B cell (primary cell): ENCODE results near the gene CSRP2. TPM values are rescaled to one million over a fixed set of nuclear protein-coding genes. Genes with fewer than 3 reads are reported as not detected.

Experiments used
- ATAC-seq: fragments of 200-7000 bp; cut with Tn5 transposase; one replicate; pipeline ENCODE4 v1.10.0; 2021; ENCODE audit warnings: low read depth, mild to moderate bottlenecking, moderate number of reproducible peaks, moderate library complexity
- CTCF ChIA-PET: fragments of 350-600 bp; sonication (Branson Sonifier 250); formaldehyde crosslinking; loops from one replicate; lab custom pipeline; 2021; ENCODE audit warnings: antibody characterized with exemption, inconsistent platforms; lab: Charles Lee
- POLR2A ChIA-PET: fragments of 350-600 bp; sonication (Branson Sonifier 250); formaldehyde crosslinking; loops from one replicate; lab custom pipeline; 2021; ENCODE audit warnings: antibody characterized with exemption; lab: Charles Lee
- DNase-seq: peaks from one replicate; pipeline ENCODE4 v3.0.0; 2013
- H2AFZ ChIP-seq: 2 replicates; pipeline ENCODE4 v1.6.1; 2012; ENCODE audit warnings: mild to moderate bottlenecking, low read depth, low read length; ENCODE audit not compliant: insufficient read depth, poor library complexity, severe bottlenecking
- H3K27ac ChIP-seq, 2 donors: 1 replicate in 1 of 2; 2 replicates in 1 of 2; pipeline ENCODE4 v1.5.1; 2012 to 2013; ENCODE audit warnings: low read length in 2 of 2, mild to moderate bottlenecking in 2 of 2, moderate library complexity in 1 of 2
- H3K27me3 ChIP-seq, 4 experiments: fragments of 200-600 bp in 1 of 4; sonication (generic) in 1 of 4; replicated peaks in 1 of 4; 1 replicate in 2 of 4; 2 replicates in 2 of 4; pipeline versions ENCODE4 v1.6.1 to v1.7.0; 2013 to 2016; ENCODE audit warnings: low read length in 3 of 4, mild to moderate bottlenecking in 2 of 4, mixed read lengths in 1 of 4, moderate library complexity in 1 of 4; ENCODE audit not compliant: insufficient read depth in 4 of 4, control insufficient read depth in 3 of 4; ENCODE audit errors: control extremely low read depth in 1 of 4
- H3K36me3 ChIP-seq, 2 experiments: replicated peaks in 1 of 2; 1 replicate in 1 of 2; 2 replicates in 1 of 2; pipeline versions ENCODE4 v1.6.1 to v1.7.1; 2013; ENCODE audit warnings: low read length in 1 of 2; ENCODE audit not compliant: insufficient read depth in 2 of 2, control insufficient read depth in 1 of 2; ENCODE audit errors: control extremely low read depth in 1 of 2, extremely low read depth in 1 of 2
- H3K4me1 ChIP-seq, 2 donors: fragments of 200-600 bp in 1 of 2; sonication (generic) in 1 of 2; 1 replicate in 1 of 2; 2 replicates in 1 of 2; pipeline versions ENCODE4 v1.5.1 to v1.6.1; 2013 to 2017; ENCODE audit warnings: low read length in 2 of 2; ENCODE audit not compliant: control insufficient read depth in 2 of 2, insufficient read depth in 2 of 2
- H3K4me2 ChIP-seq: replicated peaks from 2 replicates; pipeline ENCODE3; 2012; ENCODE audit warnings: mild to moderate bottlenecking, low read depth, low read length; ENCODE audit not compliant: poor library complexity, severe bottlenecking
- H3K4me3 ChIP-seq, 5 experiments: fragments of 200-600 bp in 1 of 5; sonication (generic) in 1 of 5; 1 replicate in 3 of 5; 2 replicates in 2 of 5; pipeline versions ENCODE4 v1.5.1 to v1.7.0; 2011 to 2016; ENCODE audit warnings: low read length in 4 of 5, mild to moderate bottlenecking in 4 of 5, low read depth in 2 of 5, control low read depth in 1 of 5, moderate library complexity in 1 of 5; ENCODE audit not compliant: insufficient read depth in 1 of 5; ENCODE audit errors: control extremely low read depth in 1 of 5, extremely low read depth in 1 of 5
- H3K79me2 ChIP-seq: fragments of 200-600 bp; sonication (generic); one replicate; pipeline ENCODE4 v1.6.0; 2016; ENCODE audit warnings: low read length; ENCODE audit not compliant: control insufficient read depth, insufficient read depth
- H3K9ac ChIP-seq: fragments of 200-600 bp; sonication (generic); 2 replicates; pipeline ENCODE4 v1.6.1; 2017; ENCODE audit warnings: mild to moderate bottlenecking, low read length, moderate library complexity
- H3K9me3 ChIP-seq, 3 donors: one replicate each; pipeline versions ENCODE4 v1.6.1 to v1.7.1; 2013; ENCODE audit warnings: low read length in 2 of 3; ENCODE audit not compliant: control insufficient read depth in 2 of 3, insufficient read depth in 1 of 3; ENCODE audit errors: control extremely low read depth in 1 of 3
- H4K20me1 ChIP-seq: 2 replicates; pipeline ENCODE4 v1.6.0; 2012; ENCODE audit warnings: mild to moderate bottlenecking, low read length; ENCODE audit not compliant: insufficient read depth, control insufficient read depth, poor library complexity, severe bottlenecking
- H3K27ac Mint-ChIP-seq: one replicate; pipeline ENCODE4 v1.8.0; 2021; ENCODE audit warnings: mixed read lengths
- H3K27me3 Mint-ChIP-seq: one replicate; pipeline ENCODE4 v1.8.0; 2021; ENCODE audit warnings: mixed read lengths
- H3K4me1 Mint-ChIP-seq: one replicate; pipeline ENCODE4 v1.8.0; 2021; ENCODE audit warnings: mixed read lengths
- H3K4me3 Mint-ChIP-seq: one replicate; pipeline ENCODE4 v1.8.0; 2021; ENCODE audit warnings: mixed read lengths
- H3K9me3 Mint-ChIP-seq: one replicate; pipeline ENCODE4 v1.8.0; 2022; ENCODE audit warnings: mixed read lengths; ENCODE audit not compliant: insufficient read depth
- EZH2 ChIP-seq: IDR thresholded peaks from 2 replicates; pipeline ENCODE4 v1.6.1; 2012; ENCODE audit warnings: borderline replicate concordance, low read depth, mild to moderate bottlenecking, moderate library complexity, low read length; ENCODE audit not compliant: insufficient read depth, poor library complexity, severe bottlenecking
- WGBS: methylation state at CpG from one replicate; pipeline ENCODE4 v1.1.5; 2013; ENCODE audit warnings: missing lambda C conversion rate; ENCODE audit not compliant: insufficient coverage; 5-methylcytosine and 5-hydroxymethylcytosine counted together
- intact Hi-C: fragments of 100-400 bp; cut with micrococcal nuclease; formaldehyde crosslinking; loops from one replicate; pipeline ENCODE4 v1.10.0; 2022
- polyA plus RNA-seq: library from polyadenylated mRNA; depleted of rRNA; stranded (reverse); fragments of >200 nt; gene quantifications from 2 replicates; pipeline ENCODE4 v1.2.3, GENCODE V29; 2012
- total RNA-seq, 2 donors: library from RNA; stranded (reverse); fragments of 120-200 nt in 1 of 2; gene quantifications; 1 replicate in 1 of 2; 2 replicates in 1 of 2; pipeline versions ENCODE4 v1.2.3 to v1.2.4, GENCODE V29; 2013 to 2022
- TF ChIP-seq, protein P1 (sequence below): fragments of 200-600 bp; IDR thresholded peaks from one replicate; pipeline ENCODE4 v1.8.0; 2022; ENCODE audit warnings: antibody characterized with exemption, mild to moderate bottlenecking

CSRP2 gene
- total and polyA plus RNA-seq, 2 donors (not counting 1 experiment from before 2014, with no cell fraction given), result 0.44 TPM; not detected in 1

- no peaks in the 10 kb centered on the region for H3K36me3 ChIP-seq
- H3K9ac ChIP-seq, result peak overlapping the region; percentile 71
- peaks cover 0 to 31% (median 22%) of the 10 kb centered on the region in 4 experiments for H3K27me3 ChIP-seq
- ChIA-PET CTCF (no interaction called here), POLR2A (no interaction called here)
- peak overlapping the region; percentile 82 for H3K4me2 ChIP-seq
- peaks cover 0 to 8% (median 0%) of the 10 kb centered on the region in 3 donors for H3K9me3 ChIP-seq
- no peaks in the 10 kb centered on the region for H3K9me3 Mint-ChIP-seq
- H4K20me1 ChIP-seq, result no peaks in the 10 kb centered on the region
- peaks cover 66% of the 10 kb centered on the region for H3K27me3 Mint-ChIP-seq
- peaks cover 13 to 15% of the 10 kb centered on the region in 2 donors for H3K4me1 ChIP-seq
- WGBS, result 2% methylated on average over 31 of the region's 44 CpGs
- peak overlapping the region; percentile 11 to 77 (median 59) for H3K4me3 ChIP-seq
- peak overlapping the region; percentile 92 for H3K4me3 Mint-ChIP-seq
- H3K27ac ChIP-seq, result peak overlapping the region in 1 of 2 donors; percentile 26
- H2AFZ ChIP-seq, result peak overlapping the region; percentile 77
- TF ChIP-seq, protein P1, sequence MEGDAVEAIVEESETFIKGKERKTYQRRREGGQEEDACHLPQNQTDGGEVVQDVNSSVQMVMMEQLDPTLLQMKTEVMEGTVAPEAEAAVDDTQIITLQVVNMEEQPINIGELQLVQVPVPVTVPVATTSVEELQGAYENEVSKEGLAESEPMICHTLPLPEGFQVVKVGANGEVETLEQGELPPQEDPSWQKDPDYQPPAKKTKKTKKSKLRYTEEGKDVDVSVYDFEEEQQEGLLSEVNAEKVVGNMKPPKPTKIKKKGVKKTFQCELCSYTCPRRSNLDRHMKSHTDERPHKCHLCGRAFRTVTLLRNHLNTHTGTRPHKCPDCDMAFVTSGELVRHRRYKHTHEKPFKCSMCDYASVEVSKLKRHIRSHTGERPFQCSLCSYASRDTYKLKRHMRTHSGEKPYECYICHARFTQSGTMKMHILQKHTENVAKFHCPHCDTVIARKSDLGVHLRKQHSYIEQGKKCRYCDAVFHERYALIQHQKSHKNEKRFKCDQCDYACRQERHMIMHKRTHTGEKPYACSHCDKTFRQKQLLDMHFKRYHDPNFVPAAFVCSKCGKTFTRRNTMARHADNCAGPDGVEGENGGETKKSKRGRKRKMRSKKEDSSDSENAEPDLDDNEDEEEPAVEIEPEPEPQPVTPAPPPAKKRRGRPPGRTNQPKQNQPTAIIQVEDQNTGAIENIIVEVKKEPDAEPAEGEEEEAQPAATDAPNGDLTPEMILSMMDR, result peak; percentile 45
- TF ChIP-seq EZH2, result peak; percentile 44
- peaks cover 14% of the 10 kb centered on the region for H3K4me1 Mint-ChIP-seq
- peak; percentile 42 for ATAC-seq
- H3K27ac Mint-ChIP-seq, result no peak overlapping the region
- peak; percentile 54 for DNase-seq
- H3K79me2 ChIP-seq, result no peaks in the 10 kb centered on the region
- intact Hi-C loops, result loop anchor here (10.0 kb wide), 1 partner anchor 793 kb away; the partner anchor contains the start of gene NAP1L1
Observed at GRCh38 chr12:76878099-76878898, 520 bp downstream of the CSRP2 start.

DNA sequence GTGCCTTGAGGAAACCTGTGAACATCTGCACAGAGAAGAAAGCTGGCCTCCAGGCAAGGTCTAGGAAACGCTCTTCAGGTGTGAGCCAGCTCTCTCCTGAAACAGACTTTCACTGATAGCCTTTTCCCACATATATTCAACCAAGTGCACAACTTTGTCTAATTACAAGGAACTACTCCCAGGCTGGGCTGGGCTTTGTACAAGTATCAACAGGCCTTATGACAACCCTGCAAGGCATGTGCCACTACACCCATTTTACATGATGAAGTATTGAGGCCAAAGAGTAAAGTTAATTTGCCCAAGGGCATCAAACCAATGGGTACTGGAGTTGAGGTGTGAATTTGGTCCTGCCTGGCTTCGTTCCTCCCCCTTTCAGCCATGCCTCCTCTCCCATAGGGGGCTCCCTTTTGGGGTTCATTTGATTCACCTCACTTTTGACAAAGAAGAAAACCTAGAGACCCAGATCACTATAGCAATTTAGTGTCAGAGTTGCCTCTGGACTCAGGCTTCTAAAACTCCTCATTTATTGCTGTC is 2.1 kb downstream of the CSRP2 start:
- Histone ChIP-seq H3K79me2 (no peaks in the 10 kb centered on the region), H3K4me3 (no peak overlapping the region), H3K4me1 (peaks cover 13 to 15% of the 10 kb centered on the region in 2 donors), H3K27ac (no peak overlapping the region), H3K4me2 (no peak overlapping the region), H3K27me3 (peaks cover 0 to 31% (median 22%) of the 10 kb centered on the region in 4 experiments), H2AFZ (no peak overlapping the region), H3K36me3 (no peaks in the 10 kb centered on the region), H4K20me1 (no peaks in the 10 kb centered on the region), H3K9ac (no peak overlapping the region), H3K9me3 (peaks cover 0 to 8% (median 0%) of the 10 kb centered on the region in 3 donors)
- DNase-seq (no peak), ATAC-seq (no peak)
- peaks cover 57% of the 10 kb centered on the region for H3K27me3 Mint-ChIP-seq
- 89% methylated on average over 1 of the region's 2 CpGs for WGBS
- no peak for TF ChIP-seq EZH2
- TF ChIP-seq, protein P1, result no peak
- CTCF ChIA-PET, result no interaction called here
- no peak overlapping the region for H3K27ac Mint-ChIP-seq
- POLR2A ChIA-PET, result no interaction called here
- no peaks in the 10 kb centered on the region for H3K9me3 Mint-ChIP-seq
- no peak overlapping the region for H3K4me3 Mint-ChIP-seq
- intact Hi-C loops, result loop anchor here (10.0 kb wide), 1 partner anchor 792 kb away; the partner anchor contains the start of gene NAP1L1
- peaks cover 14% of the 10 kb centered on the region for H3K4me1 Mint-ChIP-seq
